SH-SY5Y (cell line): ENCODE data around the gene SLC35F3.

Experiments used
- GATA2 ChIP-seq: IDR thresholded peaks from 2 replicates; pipeline ENCODE4 v1.6.1; 2011; ENCODE audit warnings: mild to moderate bottlenecking, low read depth, low read length
- GATA3 ChIP-seq: IDR thresholded peaks from 2 replicates; pipeline ENCODE4 v1.6.1; 2011; ENCODE audit warnings: low read depth, mild to moderate bottlenecking, low read length, moderate library complexity

- TF ChIP-seq GATA2 (no peak), GATA3 (no peak)
Observed at GRCh38 chr1:234107416-234108021, 203.0 kb downstream of the SLC35F3 start.
